Endothelial cell of umbilical vein (primary cell): Measurements from ENCODE around the gene KCNG2. TPM values are rescaled to one million over a fixed set of nuclear protein-coding genes. Genes with fewer than 3 reads are reported as not detected.

Source experiments
- BruUV-seq: library from RNA; stranded (reverse); fragments of 400-500 nt; replicated peaks from 2 replicates; lab custom pipeline; 2021; lab: Mats Ljungman, UMichigan
- CTCF ChIA-PET: fragments of 300-600, 350-600 bp; sonication (Branson Sonifier 250); formaldehyde crosslinking; loops from one replicate; lab custom pipeline; 2021; ENCODE audit warnings: antibody characterized with exemption, inconsistent platforms; lab: Charles Lee
- POLR2A ChIA-PET: fragments of 300-600, 350-600 bp; sonication (Branson Sonifier 250); formaldehyde crosslinking; loops from one replicate; lab custom pipeline; 2021; ENCODE audit warnings: antibody characterized with exemption, inconsistent platforms; lab: Charles Lee
- DNase-seq: peaks from one replicate; pipeline ENCODE4 v3.0.0-alpha.2; 2011; ENCODE audit warnings: low read depth, low spot score
- FAIRE-seq: peaks from 2 replicates; lab custom pipeline; 2011; peaks lifted over from hg19 to GRCh38; lab: Jason Lieb, UNC
- H2AFZ ChIP-seq: 2 replicates; pipeline ENCODE4 v1.6.0; 2012; ENCODE audit warnings: low read depth, low read length, control low read depth, inconsistent platforms
- H3K27ac ChIP-seq: 2 replicates; pipeline ENCODE4 v1.5.1; 2011; ENCODE audit warnings: low read depth, mild to moderate bottlenecking, control low read depth, low read length, moderate library complexity; ENCODE audit not compliant: insufficient read depth
- H3K27me3 ChIP-seq, 2 experiments: 2 replicates each; pipeline versions ENCODE4 v1.6.0 to v1.6.1; 2011; ENCODE audit warnings: low read length in 2 of 2, mixed read lengths in 1 of 2; ENCODE audit not compliant: control insufficient read depth in 2 of 2, insufficient read depth in 2 of 2
- H3K36me3 ChIP-seq, 2 experiments: 2 replicates in 1 of 2; 3 replicates in 1 of 2; pipeline ENCODE4 v1.5.1; 2011; ENCODE audit warnings: low read length in 2 of 2, mild to moderate bottlenecking in 1 of 2, moderate library complexity in 1 of 2; ENCODE audit not compliant: control insufficient read depth in 2 of 2, insufficient read depth in 2 of 2; ENCODE audit errors: extremely low read depth in 1 of 2
- H3K4me1 ChIP-seq: 3 replicates; pipeline ENCODE4 v1.5.1; 2011; ENCODE audit warnings: mild to moderate bottlenecking, low read length; ENCODE audit not compliant: control insufficient read depth, insufficient read depth; ENCODE audit errors: extremely low read depth
- H3K4me2 ChIP-seq: 2 replicates; pipeline ENCODE4 v1.6.1; 2011; ENCODE audit warnings: low read length, control low read depth, mixed read lengths; ENCODE audit not compliant: insufficient read depth
- H3K4me3 ChIP-seq, 3 experiments: fragments of 200-600 bp in 1 of 3; sonication (generic), shearing (Covaris generic) in 1 of 3; replicated peaks in 1 of 3; 2 replicates each; pipeline ENCODE4 v1.5.1; 2011 to 2016; ENCODE audit warnings: control low read depth in 3 of 3, low read length in 3 of 3, mild to moderate bottlenecking in 2 of 3, inconsistent platforms in 1 of 3, low read depth in 1 of 3, moderate library complexity in 1 of 3; ENCODE audit not compliant: insufficient read depth in 1 of 3
- H3K79me2 ChIP-seq: 2 replicates; pipeline ENCODE4 v1.6.0; 2012; ENCODE audit warnings: low read length, inconsistent platforms; ENCODE audit not compliant: control insufficient read depth, insufficient read depth
- H3K9ac ChIP-seq: replicated peaks from 2 replicates; pipeline ENCODE3; 2011; ENCODE audit warnings: low read length, control low read depth; ENCODE audit not compliant: insufficient read depth; ENCODE audit errors: extremely low read depth
- H3K9me1 ChIP-seq: replicated peaks from 3 replicates; pipeline ENCODE4 v1.6.0; 2011; ENCODE audit warnings: mild to moderate bottlenecking, low read length; ENCODE audit not compliant: control insufficient read depth, insufficient read depth; ENCODE audit errors: extremely low read depth
- H3K9me3 ChIP-seq: replicated peaks from 2 replicates; pipeline ENCODE4 v1.5.1; 2012; ENCODE audit warnings: low read length, inconsistent platforms; ENCODE audit not compliant: control insufficient read depth, insufficient read depth
- H4K20me1 ChIP-seq: replicated peaks from 2 replicates; pipeline ENCODE3; 2011; ENCODE audit warnings: mild to moderate bottlenecking, low read length; ENCODE audit not compliant: control insufficient read depth, insufficient read depth; ENCODE audit errors: extremely low read depth
- EZH2 ChIP-seq: IDR thresholded peaks from 2 replicates; pipeline ENCODE4 v1.6.1; 2012; ENCODE audit warnings: borderline replicate concordance, low read depth, mild to moderate bottlenecking, moderate library complexity, low read length, inconsistent platforms; ENCODE audit not compliant: severe bottlenecking
- FOS ChIP-seq: IDR thresholded peaks from 2 replicates; pipeline ENCODE4 v1.6.1; 2011; ENCODE audit warnings: mild to moderate bottlenecking, low read length, moderate library complexity, borderline replicate concordance; ENCODE audit not compliant: insufficient read depth
- GATA2 ChIP-seq: IDR thresholded peaks from 2 replicates; pipeline ENCODE4 v1.7.0; 2011; ENCODE audit warnings: low read depth, mild to moderate bottlenecking, moderate library complexity, mixed read lengths, low read length; ENCODE audit not compliant: insufficient read length, insufficient read depth
- JUN ChIP-seq: IDR thresholded peaks from 2 replicates; pipeline ENCODE4 v1.6.1; 2011; ENCODE audit warnings: borderline replicate concordance, low read depth; ENCODE audit not compliant: insufficient read length, insufficient read depth
- MYC ChIP-seq: IDR thresholded peaks from one replicate; pipeline ENCODE4 v1.6.1; 2011; ENCODE audit warnings: mild to moderate bottlenecking, low read depth, low read length
- POLR2A ChIP-seq: IDR thresholded peaks from 2 replicates; pipeline ENCODE4 v1.6.1; 2012; ENCODE audit warnings: low read depth, mild to moderate bottlenecking, control low read depth, low read length
- POLR2AphosphoS5 ChIP-seq: IDR thresholded peaks from 2 replicates; pipeline ENCODE4 v1.6.1; 2012; ENCODE audit warnings: low read depth, mild to moderate bottlenecking, control low read depth, low read length, moderate library complexity; ENCODE audit not compliant: insufficient read depth
- dilution Hi-C: fragments of 300-500 bp; cut with MboI; formaldehyde crosslinking; loops from one replicate; pipeline ENCODE4 v1.15.0; 2019; ENCODE audit warnings: low sequenced_read_pairs; ENCODE audit not compliant: extremely low pct_ligation_motif_present
- intact Hi-C: fragments of 100-400 bp; cut with micrococcal nuclease; formaldehyde crosslinking; loops from one replicate; pipeline ENCODE4 v1.10.0; 2022
- polyA plus RNA-seq, 4 experiments: library from polyadenylated mRNA; depleted of rRNA in 3 of 4; stranded (reverse) in 3 of 4; unstranded in 1 of 4; fragments of >200 nt; gene quantifications; 2 replicates each; pipeline versions ENCODE4 v1.2.1 to v1.2.3, GENCODE V29; 2011 to 2012; ENCODE audit warnings: missing spikeins in 1 of 4
- total RNA-seq: library from RNA; stranded (reverse); gene quantifications from 2 replicates; pipeline ENCODE4 v1.2.3, GENCODE V29; 2021
- TF ChIP-seq, protein P1 (sequence below), 2 donors: IDR thresholded peaks; 1 replicate in 1 of 2; 2 replicates in 1 of 2; pipeline ENCODE4 v1.5.1; 2011; ENCODE audit warnings: low read length in 2 of 2, mild to moderate bottlenecking in 2 of 2, moderate library complexity in 2 of 2, control low read depth in 1 of 2, inconsistent platforms in 1 of 2, low read depth in 1 of 2; ENCODE audit not compliant: insufficient read depth in 1 of 2; ENCODE audit errors: extremely low read depth in 1 of 2
- TF ChIP-seq, protein P2 (sequence below): IDR thresholded peaks from 2 replicates; pipeline ENCODE4 v1.6.1; 2011; ENCODE audit not compliant: insufficient read depth, insufficient read length

KCNG2 gene
- total and polyA plus RNA-seq, 2 donors (not counting 3 experiments of a cell fraction or from before 2014, with no cell fraction given) = not detected

DNA sequence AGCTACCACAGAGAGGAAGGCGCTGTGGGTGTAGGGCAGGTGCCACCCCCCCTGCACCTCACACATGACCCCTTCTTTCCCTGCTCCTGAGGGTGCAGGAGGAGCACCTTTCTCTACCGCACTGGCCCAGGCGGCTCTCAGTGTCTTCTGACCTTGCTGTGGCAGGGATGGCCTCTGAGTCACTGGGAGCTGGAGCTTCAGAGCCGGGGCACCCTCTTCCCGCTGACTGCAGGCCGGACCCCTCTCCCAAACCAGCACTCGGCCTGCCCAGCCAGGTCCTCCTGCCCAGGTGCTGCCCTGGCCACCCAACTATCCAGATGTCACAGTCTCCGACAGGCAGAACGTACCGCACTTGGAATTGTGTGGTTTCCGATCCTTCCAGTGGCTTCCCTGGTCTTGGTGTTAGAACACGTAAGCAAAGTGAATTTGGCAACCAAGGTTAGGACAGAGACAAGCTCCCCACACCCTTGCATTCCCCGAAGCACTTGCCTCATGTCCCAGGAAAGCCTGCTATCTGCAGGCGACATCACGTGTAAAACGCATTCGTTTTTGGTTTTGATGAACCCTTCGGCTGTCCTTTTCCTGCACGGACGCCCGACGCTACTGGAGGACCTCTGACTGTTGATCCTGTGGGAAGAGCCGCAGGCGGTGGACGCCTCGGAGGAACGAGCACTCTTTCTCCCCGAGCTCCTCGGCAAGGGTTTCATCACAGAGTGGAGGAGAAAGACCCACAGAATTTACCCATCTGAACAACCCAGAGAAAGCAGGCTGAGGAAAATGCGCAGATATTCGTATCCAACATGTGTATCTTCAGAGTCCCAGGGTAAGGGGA is 24.7 kb upstream of the KCNG2 start:
- H3K4me3 ChIP-seq = no peak overlapping the region
- CTCF ChIA-PET = no interaction called here
- no peak for FAIRE-seq
- H3K36me3 ChIP-seq = no peaks in the 10 kb centered on the region
- dilution Hi-C loops (no loop called here), intact Hi-C loops (no loop called here)
- H3K79me2 ChIP-seq = no peaks in the 10 kb centered on the region
- H3K27me3 ChIP-seq = no peaks in the 10 kb centered on the region
- no TSS peak for BruUV-seq
- no peak overlapping the region for H3K27ac ChIP-seq
- no peaks in the 10 kb centered on the region for H4K20me1 ChIP-seq
- H3K9me1 ChIP-seq = no peaks in the 10 kb centered on the region
- H3K4me2 ChIP-seq = no peak overlapping the region
- no peaks in the 10 kb centered on the region for H3K4me1 ChIP-seq
- TF ChIP-seq POLR2A = no peak
- no peak for TF ChIP-seq JUN
- TF ChIP-seq GATA2 = no peak
- TF ChIP-seq, protein P1, sequence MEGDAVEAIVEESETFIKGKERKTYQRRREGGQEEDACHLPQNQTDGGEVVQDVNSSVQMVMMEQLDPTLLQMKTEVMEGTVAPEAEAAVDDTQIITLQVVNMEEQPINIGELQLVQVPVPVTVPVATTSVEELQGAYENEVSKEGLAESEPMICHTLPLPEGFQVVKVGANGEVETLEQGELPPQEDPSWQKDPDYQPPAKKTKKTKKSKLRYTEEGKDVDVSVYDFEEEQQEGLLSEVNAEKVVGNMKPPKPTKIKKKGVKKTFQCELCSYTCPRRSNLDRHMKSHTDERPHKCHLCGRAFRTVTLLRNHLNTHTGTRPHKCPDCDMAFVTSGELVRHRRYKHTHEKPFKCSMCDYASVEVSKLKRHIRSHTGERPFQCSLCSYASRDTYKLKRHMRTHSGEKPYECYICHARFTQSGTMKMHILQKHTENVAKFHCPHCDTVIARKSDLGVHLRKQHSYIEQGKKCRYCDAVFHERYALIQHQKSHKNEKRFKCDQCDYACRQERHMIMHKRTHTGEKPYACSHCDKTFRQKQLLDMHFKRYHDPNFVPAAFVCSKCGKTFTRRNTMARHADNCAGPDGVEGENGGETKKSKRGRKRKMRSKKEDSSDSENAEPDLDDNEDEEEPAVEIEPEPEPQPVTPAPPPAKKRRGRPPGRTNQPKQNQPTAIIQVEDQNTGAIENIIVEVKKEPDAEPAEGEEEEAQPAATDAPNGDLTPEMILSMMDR (IDR thresholded peaks at IDR 0.05; ENCODE audit: extremely low read depth in 1 of 2, insufficient read depth in 1 of 2, low read depth in 1 of 2, low read length in 2 of 2) = no peak
- TF ChIP-seq MYC = no peak
- no peak for TF ChIP-seq POLR2AphosphoS5
- TF ChIP-seq, protein P2, sequence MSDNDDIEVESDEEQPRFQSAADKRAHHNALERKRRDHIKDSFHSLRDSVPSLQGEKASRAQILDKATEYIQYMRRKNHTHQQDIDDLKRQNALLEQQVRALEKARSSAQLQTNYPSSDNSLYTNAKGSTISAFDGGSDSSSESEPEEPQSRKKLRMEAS = no peak
- no peak for TF ChIP-seq FOS
- TF ChIP-seq EZH2 = no peak
- H3K9me3 ChIP-seq = no peaks in the 10 kb centered on the region
- no peak for DNase-seq
- POLR2A ChIA-PET = no interaction called here
- no peak overlapping the region for H2AFZ ChIP-seq
- H3K9ac ChIP-seq = no peak overlapping the region
